Gastroesophageal sphincter (tissue), 3 donors: ENCODE data around the gene PLEKHA3.

ENCODE experiments used
- EP300 ChIP-seq: sonication (generic); formaldehyde crosslinking; IDR thresholded peaks from one replicate; pipeline ENCODE4 v1.6.1; 2017; ENCODE audit warnings: antibody characterized with exemption, mild to moderate bottlenecking
- POLR2A ChIP-seq, 2 donors: fragments of 450-650 bp; IDR thresholded peaks; one replicate each; pipeline ENCODE4 v1.6.1; 2017; ENCODE audit warnings: antibody characterized with exemption in 2 of 2, mild to moderate bottlenecking in 2 of 2, moderate library complexity in 1 of 2
- TF ChIP-seq, protein P1 (sequence below), 4 experiments: fragments of 200-600 bp in 2 of 4; fragments of 450-650 bp in 2 of 4; sonication (generic) in 1 of 4; IDR thresholded peaks; one replicate each; pipeline ENCODE4 v1.5.1; 2017 to 2019; ENCODE audit warnings: antibody characterized with exemption in 4 of 4, mild to moderate bottlenecking in 2 of 4, moderate library complexity in 2 of 4

GRCh38 chr2:178513876-178514275 is 33.6 kb downstream of the PLEKHA3 start:
- TF ChIP-seq, protein P1, sequence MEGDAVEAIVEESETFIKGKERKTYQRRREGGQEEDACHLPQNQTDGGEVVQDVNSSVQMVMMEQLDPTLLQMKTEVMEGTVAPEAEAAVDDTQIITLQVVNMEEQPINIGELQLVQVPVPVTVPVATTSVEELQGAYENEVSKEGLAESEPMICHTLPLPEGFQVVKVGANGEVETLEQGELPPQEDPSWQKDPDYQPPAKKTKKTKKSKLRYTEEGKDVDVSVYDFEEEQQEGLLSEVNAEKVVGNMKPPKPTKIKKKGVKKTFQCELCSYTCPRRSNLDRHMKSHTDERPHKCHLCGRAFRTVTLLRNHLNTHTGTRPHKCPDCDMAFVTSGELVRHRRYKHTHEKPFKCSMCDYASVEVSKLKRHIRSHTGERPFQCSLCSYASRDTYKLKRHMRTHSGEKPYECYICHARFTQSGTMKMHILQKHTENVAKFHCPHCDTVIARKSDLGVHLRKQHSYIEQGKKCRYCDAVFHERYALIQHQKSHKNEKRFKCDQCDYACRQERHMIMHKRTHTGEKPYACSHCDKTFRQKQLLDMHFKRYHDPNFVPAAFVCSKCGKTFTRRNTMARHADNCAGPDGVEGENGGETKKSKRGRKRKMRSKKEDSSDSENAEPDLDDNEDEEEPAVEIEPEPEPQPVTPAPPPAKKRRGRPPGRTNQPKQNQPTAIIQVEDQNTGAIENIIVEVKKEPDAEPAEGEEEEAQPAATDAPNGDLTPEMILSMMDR (IDR thresholded peaks at IDR 0.05) = no peak
- no peak for TF ChIP-seq POLR2A (IDR thresholded peaks at IDR 0.05)
- no peak for TF ChIP-seq EP300
